K562 (cell line): ENCODE results near the gene POLR3K. TPM values are rescaled to one million over a fixed set of nuclear protein-coding genes. Genes with fewer than 3 reads are reported as not detected.

Experiments
- polyA plus RNA-seq, 8 experiments: library from polyadenylated mRNA; depleted of rRNA in 4 of 8; stranded (reverse) in 5 of 8; unstranded in 3 of 8; fragments of >200 nt; fragmentation: Nextera tagmentation in 2 of 8; fragmentation: Illumina TruSeq in 1 of 8; extraction: Ambion mirVana in 2 of 8; extraction: Trizol in 1 of 8; gene quantifications; 2 replicates each; pipeline versions ENCODE4 v1.2.1 to v1.2.3, GENCODE V29; 2011 to 2014; ENCODE audit warnings: inconsistent platforms in 1 of 8, missing spikeins in 1 of 8
- total RNA-seq, 7 experiments: library from RNA; depleted of rRNA in 6 of 7; stranded (reverse); fragments of >200 nt in 6 of 7; fragmentation: Illumina TruSeq in 2 of 7; extraction: Trizol in 2 of 7; gene quantifications; 2 replicates each; pipeline versions ENCODE4 v1.2.1 to v1.2.3, GENCODE V29; 2011 to 2021; ENCODE audit warnings: low replicate concordance in 1 of 7
- TF ChIP-seq, protein P1 (sequence below): fragments of 250-450 bp; sonication (Bioruptor Pico); IDR thresholded peaks from 2 replicates; pipeline ENCODE4 v1.4.0; 2020; ENCODE audit warnings: mild to moderate bottlenecking, moderate library complexity
- TF ChIP-seq, protein P2 (sequence below): fragments of 200-800 bp; sonication (Bioruptor generic); IDR thresholded peaks from 2 replicates; pipeline ENCODE4 v1.6.1; 2017; ENCODE audit warnings: missing genetic modification characterization, missing compliant biosample characterization
- TF ChIP-seq, protein P3 (sequence below): fragments of 200-800 bp; sonication (Bioruptor generic); IDR thresholded peaks from 2 replicates; pipeline ENCODE4 v1.6.1; 2017; ENCODE audit warnings: missing genetic modification characterization, missing compliant biosample characterization
- TF ChIP-seq, protein P4 (sequence below): fragments of 200-600 bp; sonication (generic); IDR thresholded peaks from one replicate; pipeline ENCODE4 v1.6.1; 2012; ENCODE audit warnings: mild to moderate bottlenecking, low read depth, low read length, inconsistent platforms
- TF ChIP-seq, protein P5 (sequence below), 3 experiments: fragments of 200-800 bp in 1 of 3; sonication (Bioruptor generic) in 1 of 3; sonication (generic) in 1 of 3; formaldehyde crosslinking in 1 of 3; IDR thresholded peaks; 2 replicates each; pipeline versions ENCODE4 v1.6.1 to v1.8.0; 2016 to 2022; ENCODE audit warnings: mild to moderate bottlenecking in 2 of 3, missing compliant biosample characterization in 2 of 3, missing genetic modification characterization in 2 of 3, missing genetic modification reagents in 1 of 3

The POLR3K gene
- total and polyA plus RNA-seq, 9 of the 15 experiments (the other 6 are each of a cell fraction or from before 2014, with no cell fraction given) = 42.1 to 315 (median 86.7) TPM

DNA sequence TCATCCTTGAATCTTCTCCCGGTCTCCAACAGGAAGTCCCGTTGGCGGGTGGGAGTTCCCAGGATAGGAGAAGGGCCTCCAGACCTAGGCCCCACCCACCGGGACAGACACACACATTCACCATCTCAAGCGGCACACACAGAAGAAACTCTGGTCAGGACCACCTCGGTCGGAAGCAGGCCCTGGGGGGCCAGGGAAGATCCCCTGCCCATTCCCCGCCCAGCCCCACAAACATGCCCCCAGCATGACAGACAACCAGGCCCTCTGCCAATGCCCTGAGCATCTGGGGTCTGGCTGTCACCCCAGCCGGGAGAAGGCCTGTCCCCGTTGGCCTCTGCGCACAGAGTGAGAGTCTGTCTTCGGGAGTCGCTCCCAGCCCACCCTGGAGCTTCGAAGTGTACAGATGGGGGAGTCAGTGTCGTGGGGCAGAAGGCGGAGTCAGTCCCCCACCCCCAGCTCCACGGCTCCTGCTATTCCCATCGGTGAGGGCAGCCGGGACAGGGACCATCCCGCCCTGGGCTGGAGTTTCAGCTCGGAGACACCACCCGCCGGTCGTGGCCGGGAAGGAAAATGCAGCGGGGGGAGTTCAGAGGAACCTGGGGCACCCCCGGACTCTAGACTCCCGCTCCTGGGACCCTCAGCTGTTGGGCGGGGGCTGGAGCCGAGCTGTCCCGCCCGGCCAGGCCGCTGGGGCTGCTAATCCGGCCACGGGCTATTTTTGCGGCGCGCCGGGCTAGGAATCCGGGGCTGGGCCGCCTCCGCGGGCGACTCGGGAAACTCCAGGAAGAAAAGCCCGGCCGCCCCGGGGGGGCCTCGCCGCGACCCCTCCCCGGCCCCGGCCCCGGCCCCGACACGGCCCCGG is 18.4 kb upstream of the POLR3K start (continued):
- TF ChIP-seq, protein P1, sequence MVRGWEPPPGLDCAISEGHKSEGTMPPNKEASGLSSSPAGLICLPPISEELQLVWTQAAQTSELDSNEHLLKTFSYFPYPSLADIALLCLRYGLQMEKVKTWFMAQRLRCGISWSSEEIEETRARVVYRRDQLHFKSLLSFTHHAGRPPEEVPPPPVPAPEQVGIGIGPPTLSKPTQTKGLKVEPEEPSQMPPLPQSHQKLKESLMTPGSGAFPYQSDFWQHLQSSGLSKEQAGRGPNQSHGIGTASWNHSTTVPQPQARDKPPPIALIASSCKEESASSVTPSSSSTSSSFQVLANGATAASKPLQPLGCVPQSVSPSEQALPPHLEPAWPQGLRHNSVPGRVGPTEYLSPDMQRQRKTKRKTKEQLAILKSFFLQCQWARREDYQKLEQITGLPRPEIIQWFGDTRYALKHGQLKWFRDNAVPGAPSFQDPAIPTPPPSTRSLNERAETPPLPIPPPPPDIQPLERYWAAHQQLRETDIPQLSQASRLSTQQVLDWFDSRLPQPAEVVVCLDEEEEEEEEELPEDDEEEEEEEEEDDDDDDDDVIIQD (CRISPR knock-in tag) = no peak
- TF ChIP-seq, protein P2, sequence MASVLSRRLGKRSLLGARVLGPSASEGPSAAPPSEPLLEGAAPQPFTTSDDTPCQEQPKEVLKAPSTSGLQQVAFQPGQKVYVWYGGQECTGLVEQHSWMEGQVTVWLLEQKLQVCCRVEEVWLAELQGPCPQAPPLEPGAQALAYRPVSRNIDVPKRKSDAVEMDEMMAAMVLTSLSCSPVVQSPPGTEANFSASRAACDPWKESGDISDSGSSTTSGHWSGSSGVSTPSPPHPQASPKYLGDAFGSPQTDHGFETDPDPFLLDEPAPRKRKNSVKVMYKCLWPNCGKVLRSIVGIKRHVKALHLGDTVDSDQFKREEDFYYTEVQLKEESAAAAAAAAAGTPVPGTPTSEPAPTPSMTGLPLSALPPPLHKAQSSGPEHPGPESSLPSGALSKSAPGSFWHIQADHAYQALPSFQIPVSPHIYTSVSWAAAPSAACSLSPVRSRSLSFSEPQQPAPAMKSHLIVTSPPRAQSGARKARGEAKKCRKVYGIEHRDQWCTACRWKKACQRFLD (CRISPR knock-in tag) = no peak
- TF ChIP-seq, protein P3, sequence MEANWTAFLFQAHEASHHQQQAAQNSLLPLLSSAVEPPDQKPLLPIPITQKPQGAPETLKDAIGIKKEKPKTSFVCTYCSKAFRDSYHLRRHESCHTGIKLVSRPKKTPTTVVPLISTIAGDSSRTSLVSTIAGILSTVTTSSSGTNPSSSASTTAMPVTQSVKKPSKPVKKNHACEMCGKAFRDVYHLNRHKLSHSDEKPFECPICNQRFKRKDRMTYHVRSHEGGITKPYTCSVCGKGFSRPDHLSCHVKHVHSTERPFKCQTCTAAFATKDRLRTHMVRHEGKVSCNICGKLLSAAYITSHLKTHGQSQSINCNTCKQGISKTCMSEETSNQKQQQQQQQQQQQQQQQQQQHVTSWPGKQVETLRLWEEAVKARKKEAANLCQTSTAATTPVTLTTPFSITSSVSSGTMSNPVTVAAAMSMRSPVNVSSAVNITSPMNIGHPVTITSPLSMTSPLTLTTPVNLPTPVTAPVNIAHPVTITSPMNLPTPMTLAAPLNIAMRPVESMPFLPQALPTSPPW (CRISPR knock-in tag) = peak; percentile 67
- TF ChIP-seq, protein P4, sequence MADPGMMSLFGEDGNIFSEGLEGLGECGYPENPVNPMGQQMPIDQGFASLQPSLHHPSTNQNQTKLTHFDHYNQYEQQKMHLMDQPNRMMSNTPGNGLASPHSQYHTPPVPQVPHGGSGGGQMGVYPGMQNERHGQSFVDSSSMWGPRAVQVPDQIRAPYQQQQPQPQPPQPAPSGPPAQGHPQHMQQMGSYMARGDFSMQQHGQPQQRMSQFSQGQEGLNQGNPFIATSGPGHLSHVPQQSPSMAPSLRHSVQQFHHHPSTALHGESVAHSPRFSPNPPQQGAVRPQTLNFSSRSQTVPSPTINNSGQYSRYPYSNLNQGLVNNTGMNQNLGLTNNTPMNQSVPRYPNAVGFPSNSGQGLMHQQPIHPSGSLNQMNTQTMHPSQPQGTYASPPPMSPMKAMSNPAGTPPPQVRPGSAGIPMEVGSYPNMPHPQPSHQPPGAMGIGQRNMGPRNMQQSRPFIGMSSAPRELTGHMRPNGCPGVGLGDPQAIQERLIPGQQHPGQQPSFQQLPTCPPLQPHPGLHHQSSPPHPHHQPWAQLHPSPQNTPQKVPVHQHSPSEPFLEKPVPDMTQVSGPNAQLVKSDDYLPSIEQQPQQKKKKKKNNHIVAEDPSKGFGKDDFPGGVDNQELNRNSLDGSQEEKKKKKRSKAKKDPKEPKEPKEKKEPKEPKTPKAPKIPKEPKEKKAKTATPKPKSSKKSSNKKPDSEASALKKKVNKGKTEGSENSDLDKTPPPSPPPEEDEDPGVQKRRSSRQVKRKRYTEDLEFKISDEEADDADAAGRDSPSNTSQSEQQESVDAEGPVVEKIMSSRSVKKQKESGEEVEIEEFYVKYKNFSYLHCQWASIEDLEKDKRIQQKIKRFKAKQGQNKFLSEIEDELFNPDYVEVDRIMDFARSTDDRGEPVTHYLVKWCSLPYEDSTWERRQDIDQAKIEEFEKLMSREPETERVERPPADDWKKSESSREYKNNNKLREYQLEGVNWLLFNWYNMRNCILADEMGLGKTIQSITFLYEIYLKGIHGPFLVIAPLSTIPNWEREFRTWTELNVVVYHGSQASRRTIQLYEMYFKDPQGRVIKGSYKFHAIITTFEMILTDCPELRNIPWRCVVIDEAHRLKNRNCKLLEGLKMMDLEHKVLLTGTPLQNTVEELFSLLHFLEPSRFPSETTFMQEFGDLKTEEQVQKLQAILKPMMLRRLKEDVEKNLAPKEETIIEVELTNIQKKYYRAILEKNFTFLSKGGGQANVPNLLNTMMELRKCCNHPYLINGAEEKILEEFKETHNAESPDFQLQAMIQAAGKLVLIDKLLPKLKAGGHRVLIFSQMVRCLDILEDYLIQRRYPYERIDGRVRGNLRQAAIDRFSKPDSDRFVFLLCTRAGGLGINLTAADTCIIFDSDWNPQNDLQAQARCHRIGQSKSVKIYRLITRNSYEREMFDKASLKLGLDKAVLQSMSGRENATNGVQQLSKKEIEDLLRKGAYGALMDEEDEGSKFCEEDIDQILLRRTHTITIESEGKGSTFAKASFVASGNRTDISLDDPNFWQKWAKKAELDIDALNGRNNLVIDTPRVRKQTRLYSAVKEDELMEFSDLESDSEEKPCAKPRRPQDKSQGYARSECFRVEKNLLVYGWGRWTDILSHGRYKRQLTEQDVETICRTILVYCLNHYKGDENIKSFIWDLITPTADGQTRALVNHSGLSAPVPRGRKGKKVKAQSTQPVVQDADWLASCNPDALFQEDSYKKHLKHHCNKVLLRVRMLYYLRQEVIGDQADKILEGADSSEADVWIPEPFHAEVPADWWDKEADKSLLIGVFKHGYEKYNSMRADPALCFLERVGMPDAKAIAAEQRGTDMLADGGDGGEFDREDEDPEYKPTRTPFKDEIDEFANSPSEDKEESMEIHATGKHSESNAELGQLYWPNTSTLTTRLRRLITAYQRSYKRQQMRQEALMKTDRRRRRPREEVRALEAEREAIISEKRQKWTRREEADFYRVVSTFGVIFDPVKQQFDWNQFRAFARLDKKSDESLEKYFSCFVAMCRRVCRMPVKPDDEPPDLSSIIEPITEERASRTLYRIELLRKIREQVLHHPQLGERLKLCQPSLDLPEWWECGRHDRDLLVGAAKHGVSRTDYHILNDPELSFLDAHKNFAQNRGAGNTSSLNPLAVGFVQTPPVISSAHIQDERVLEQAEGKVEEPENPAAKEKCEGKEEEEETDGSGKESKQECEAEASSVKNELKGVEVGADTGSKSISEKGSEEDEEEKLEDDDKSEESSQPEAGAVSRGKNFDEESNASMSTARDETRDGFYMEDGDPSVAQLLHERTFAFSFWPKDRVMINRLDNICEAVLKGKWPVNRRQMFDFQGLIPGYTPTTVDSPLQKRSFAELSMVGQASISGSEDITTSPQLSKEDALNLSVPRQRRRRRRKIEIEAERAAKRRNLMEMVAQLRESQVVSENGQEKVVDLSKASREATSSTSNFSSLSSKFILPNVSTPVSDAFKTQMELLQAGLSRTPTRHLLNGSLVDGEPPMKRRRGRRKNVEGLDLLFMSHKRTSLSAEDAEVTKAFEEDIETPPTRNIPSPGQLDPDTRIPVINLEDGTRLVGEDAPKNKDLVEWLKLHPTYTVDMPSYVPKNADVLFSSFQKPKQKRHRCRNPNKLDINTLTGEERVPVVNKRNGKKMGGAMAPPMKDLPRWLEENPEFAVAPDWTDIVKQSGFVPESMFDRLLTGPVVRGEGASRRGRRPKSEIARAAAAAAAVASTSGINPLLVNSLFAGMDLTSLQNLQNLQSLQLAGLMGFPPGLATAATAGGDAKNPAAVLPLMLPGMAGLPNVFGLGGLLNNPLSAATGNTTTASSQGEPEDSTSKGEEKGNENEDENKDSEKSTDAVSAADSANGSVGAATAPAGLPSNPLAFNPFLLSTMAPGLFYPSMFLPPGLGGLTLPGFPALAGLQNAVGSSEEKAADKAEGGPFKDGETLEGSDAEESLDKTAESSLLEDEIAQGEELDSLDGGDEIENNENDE = no peak
- TF ChIP-seq, protein P5, sequence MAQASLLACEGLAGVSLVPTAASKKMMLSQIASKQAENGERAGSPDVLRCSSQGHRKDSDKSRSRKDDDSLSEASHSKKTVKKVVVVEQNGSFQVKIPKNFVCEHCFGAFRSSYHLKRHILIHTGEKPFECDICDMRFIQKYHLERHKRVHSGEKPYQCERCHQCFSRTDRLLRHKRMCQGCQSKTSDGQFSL (CRISPR knock-in tag; IDR thresholded peaks at IDR 0.05) = no peak
- TF ChIP-seq, protein P5 (tag; IDR thresholded peaks at IDR 0.05) = no peak
